Measurements from ENCODE around the gene MRPS25. TPM values are rescaled to one million over a fixed set of nuclear protein-coding genes. Genes with fewer than 3 reads are reported as not detected.

The MRPS25 gene
- total and polyA plus RNA-seq, 9 of the 15 experiments (the other 6 are each of a cell fraction or from before 2014, with no cell fraction given), result 34.3 to 129 (median 78.2) TPM

GRCh38 chr3:15055019-15055557 lies 10.0 kb downstream of the MRPS25 start:
- Histone ChIP-seq H3K27ac (ENCODE audit: extremely low read depth, low read depth, low read length) (peak overlapping the region; percentile 18; the same call in 1 of the 3 replicates), H3K4me3 (no peak overlapping the region), H3K4me2 (ENCODE audit: insufficient read depth, low read length) (no peak overlapping the region), H3K27me3 (ENCODE audit: control insufficient read depth in 2 of 2, insufficient read depth in 2 of 2, low read length in 2 of 2) (no peaks in the 10 kb centered on the region), H3K9me1 (ENCODE audit: control insufficient read depth, insufficient read depth, low read length) (peaks cover 20% of the 10 kb centered on the region), H4K20me1 (replicated peaks; ENCODE audit: control insufficient read depth, insufficient read depth, low read length) (peaks cover 35% of the 10 kb centered on the region), H3K79me2 (ENCODE audit: control insufficient read depth, insufficient read depth, low read length) (peaks cover 97% of the 10 kb centered on the region), H3K4me1 (replicated peaks in 1 of 2; ENCODE audit: control insufficient read depth in 2 of 2, insufficient read depth in 2 of 2, low read length in 2 of 2) (peaks cover 40 to 45% of the 10 kb centered on the region in 2 experiments), H3K9me3 (replicated peaks; ENCODE audit: control insufficient read depth, insufficient read depth, low read depth, low read length) (no peaks in the 10 kb centered on the region; the same call in 1 of the 2 replicates), H2AFZ (ENCODE audit: low read depth, low read length) (no peak overlapping the region), H3K36me3 (ENCODE audit: control insufficient read depth, insufficient read depth, low read length) (peaks cover 92% of the 10 kb centered on the region), H3K9ac (ENCODE audit: insufficient read depth in 1 of 2, low read depth in 2 of 2, low read length in 2 of 2) (no peak overlapping the region)
- ChIA-PET CTCF (ENCODE audit: low intra/inter-chr PET ratio) (interaction anchor here (0.7 kb wide), 1 partner anchor 22 kb away, joined by 3 read pairs; no protein-coding TSS in a partner anchor), POLR2A (interaction anchor here (1.0 kb wide), 1 partner anchor 14 kb away, joined by 3 read pairs; no protein-coding TSS in a partner anchor)
- BruUV-seq (replicated peaks), result no TSS peak
- WGBS (ENCODE audit: insufficient coverage, low coverage, missing lambda C conversion rate), result 90% methylated on average over 8 of the region's 8 CpGs
- peak; percentile 37 for FAIRE-seq
- intact Hi-C loops (cut with micrococcal nuclease) (no loop called here), in situ Hi-C loops (cut with MboI) (no loop called here)
- no peak for ATAC-seq
- DNase-seq (ENCODE audit: extremely low read depth in 1 of 4, low spot score in 3 of 4), result peak in 2 of 4 experiments; percentile 35 to 55
- TF ChIP-seq ZNF316 (IDR thresholded peaks at IDR 0.05) (peak; percentile 68), ZBTB26 (CRISPR knock-in tag; IDR thresholded peaks at IDR 0.05) (no peak), FOSL1 (tag; conservative IDR thresholded peaks at IDR 0.05) (peak; percentile 46), SRF (CRISPR knock-in tag; IDR thresholded peaks at IDR 0.05) (no peak), CC2D1A (IDR thresholded peaks at IDR 0.05) (0 out of 2 replicates have a peak, but pooled peaks have one; percentile 21), ZBED1 (IDR thresholded peaks at IDR 0.05) (no peak)
- TF ChIP-seq, protein P1, sequence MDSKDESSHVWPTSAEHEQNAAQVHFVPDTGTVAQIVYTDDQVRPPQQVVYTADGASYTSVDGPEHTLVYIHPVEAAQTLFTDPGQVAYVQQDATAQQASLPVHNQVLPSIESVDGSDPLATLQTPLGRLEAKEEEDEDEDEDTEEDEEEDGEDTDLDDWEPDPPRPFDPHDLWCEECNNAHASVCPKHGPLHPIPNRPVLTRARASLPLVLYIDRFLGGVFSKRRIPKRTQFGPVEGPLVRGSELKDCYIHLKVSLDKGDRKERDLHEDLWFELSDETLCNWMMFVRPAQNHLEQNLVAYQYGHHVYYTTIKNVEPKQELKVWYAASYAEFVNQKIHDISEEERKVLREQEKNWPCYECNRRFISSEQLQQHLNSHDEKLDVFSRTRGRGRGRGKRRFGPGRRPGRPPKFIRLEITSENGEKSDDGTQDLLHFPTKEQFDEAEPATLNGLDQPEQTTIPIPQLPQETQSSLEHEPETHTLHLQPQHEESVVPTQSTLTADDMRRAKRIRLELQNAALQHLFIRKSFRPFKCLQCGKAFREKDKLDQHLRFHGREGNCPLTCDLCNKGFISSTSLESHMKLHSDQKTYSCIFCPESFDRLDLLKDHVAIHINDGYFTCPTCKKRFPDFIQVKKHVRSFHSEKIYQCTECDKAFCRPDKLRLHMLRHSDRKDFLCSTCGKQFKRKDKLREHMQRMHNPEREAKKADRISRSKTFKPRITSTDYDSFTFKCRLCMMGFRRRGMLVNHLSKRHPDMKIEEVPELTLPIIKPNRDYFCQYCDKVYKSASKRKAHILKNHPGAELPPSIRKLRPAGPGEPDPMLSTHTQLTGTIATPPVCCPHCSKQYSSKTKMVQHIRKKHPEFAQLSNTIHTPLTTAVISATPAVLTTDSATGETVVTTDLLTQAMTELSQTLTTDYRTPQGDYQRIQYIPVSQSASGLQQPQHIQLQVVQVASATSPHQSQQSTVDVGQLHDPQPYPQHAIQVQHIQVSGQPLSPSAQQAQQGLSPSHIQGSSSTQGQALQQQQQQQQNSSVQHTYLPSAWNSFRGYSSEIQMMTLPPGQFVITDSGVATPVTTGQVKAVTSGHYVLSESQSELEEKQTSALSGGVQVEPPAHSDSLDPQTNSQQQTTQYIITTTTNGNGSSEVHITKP (IDR thresholded peaks at IDR 0.05; ENCODE audit: partially characterized antibody), result peak; percentile 73
- TF ChIP-seq, protein P2, sequence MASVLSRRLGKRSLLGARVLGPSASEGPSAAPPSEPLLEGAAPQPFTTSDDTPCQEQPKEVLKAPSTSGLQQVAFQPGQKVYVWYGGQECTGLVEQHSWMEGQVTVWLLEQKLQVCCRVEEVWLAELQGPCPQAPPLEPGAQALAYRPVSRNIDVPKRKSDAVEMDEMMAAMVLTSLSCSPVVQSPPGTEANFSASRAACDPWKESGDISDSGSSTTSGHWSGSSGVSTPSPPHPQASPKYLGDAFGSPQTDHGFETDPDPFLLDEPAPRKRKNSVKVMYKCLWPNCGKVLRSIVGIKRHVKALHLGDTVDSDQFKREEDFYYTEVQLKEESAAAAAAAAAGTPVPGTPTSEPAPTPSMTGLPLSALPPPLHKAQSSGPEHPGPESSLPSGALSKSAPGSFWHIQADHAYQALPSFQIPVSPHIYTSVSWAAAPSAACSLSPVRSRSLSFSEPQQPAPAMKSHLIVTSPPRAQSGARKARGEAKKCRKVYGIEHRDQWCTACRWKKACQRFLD (CRISPR knock-in tag; IDR thresholded peaks at IDR 0.05), result 0 out of 2 replicates have a peak, but pooled peaks have one; percentile 36
- TF ChIP-seq, protein P3, sequence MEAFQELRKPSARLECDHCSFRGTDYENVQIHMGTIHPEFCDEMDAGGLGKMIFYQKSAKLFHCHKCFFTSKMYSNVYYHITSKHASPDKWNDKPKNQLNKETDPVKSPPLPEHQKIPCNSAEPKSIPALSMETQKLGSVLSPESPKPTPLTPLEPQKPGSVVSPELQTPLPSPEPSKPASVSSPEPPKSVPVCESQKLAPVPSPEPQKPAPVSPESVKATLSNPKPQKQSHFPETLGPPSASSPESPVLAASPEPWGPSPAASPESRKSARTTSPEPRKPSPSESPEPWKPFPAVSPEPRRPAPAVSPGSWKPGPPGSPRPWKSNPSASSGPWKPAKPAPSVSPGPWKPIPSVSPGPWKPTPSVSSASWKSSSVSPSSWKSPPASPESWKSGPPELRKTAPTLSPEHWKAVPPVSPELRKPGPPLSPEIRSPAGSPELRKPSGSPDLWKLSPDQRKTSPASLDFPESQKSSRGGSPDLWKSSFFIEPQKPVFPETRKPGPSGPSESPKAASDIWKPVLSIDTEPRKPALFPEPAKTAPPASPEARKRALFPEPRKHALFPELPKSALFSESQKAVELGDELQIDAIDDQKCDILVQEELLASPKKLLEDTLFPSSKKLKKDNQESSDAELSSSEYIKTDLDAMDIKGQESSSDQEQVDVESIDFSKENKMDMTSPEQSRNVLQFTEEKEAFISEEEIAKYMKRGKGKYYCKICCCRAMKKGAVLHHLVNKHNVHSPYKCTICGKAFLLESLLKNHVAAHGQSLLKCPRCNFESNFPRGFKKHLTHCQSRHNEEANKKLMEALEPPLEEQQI (IDR thresholded peaks at IDR 0.05), result 0 out of 2 replicates have a peak, but pooled peaks have one; percentile 17

Data from K562 (cell line).